ENCODE results near the gene TOR1B. TPM values are rescaled to one million over a fixed set of nuclear protein-coding genes. Genes with fewer than 3 reads are reported as not detected.

The TOR1B gene
- total and polyA plus RNA-seq, 2 donors (not counting 1 experiment from before 2014, with no cell fraction given) = 13.3 to 17.4 TPM

DNA sequence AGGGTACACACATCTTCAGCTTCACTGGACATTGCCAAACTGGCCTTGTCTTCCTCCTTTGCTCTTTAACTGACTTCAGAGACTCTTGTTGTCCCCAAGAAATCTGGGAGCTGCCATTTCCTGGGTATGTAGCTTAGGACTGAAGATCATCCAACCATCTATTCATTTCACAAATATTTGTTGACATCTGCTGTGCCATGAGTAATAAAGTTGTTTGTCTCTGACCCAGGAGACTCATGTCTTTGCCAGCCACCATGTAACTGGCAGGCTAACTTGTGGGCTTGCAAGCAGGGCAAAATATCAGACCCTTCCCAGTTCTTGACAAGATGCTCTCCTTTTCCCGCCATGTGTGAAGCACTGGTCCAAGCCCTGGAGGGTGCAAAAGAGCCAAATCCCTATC lies 17.1 kb upstream of the TOR1B start:
- no CpG with 5 or more reads among the region's 1 CpG for WGBS (ENCODE audit: insufficient coverage)
- ChIA-PET CTCF (interaction anchor here (0.6 to 6.3 kb wide), 7 partner anchors 47 to 900 kb away, joined by 3 to 67 read pairs (median 4); partner anchors contain the start of gene NTMT1), POLR2A (no interaction called here)
- H3K4me3 ChIP-seq (ENCODE audit: control extremely low read depth in 1 of 5, extremely low read depth in 1 of 5, insufficient read depth in 1 of 5, low read depth in 2 of 5, low read length in 4 of 5) = no peak overlapping the region
- H4K20me1 ChIP-seq (ENCODE audit: control insufficient read depth, insufficient read depth, low read length, poor library complexity, severe bottlenecking) = no peaks in the 10 kb centered on the region
- H3K36me3 ChIP-seq (replicated peaks in 1 of 2; ENCODE audit: control extremely low read depth in 1 of 2, control insufficient read depth in 1 of 2, extremely low read depth in 1 of 2, insufficient read depth in 2 of 2, low read length in 1 of 2) = no peaks in the 10 kb centered on the region
- TF ChIP-seq, protein P1, sequence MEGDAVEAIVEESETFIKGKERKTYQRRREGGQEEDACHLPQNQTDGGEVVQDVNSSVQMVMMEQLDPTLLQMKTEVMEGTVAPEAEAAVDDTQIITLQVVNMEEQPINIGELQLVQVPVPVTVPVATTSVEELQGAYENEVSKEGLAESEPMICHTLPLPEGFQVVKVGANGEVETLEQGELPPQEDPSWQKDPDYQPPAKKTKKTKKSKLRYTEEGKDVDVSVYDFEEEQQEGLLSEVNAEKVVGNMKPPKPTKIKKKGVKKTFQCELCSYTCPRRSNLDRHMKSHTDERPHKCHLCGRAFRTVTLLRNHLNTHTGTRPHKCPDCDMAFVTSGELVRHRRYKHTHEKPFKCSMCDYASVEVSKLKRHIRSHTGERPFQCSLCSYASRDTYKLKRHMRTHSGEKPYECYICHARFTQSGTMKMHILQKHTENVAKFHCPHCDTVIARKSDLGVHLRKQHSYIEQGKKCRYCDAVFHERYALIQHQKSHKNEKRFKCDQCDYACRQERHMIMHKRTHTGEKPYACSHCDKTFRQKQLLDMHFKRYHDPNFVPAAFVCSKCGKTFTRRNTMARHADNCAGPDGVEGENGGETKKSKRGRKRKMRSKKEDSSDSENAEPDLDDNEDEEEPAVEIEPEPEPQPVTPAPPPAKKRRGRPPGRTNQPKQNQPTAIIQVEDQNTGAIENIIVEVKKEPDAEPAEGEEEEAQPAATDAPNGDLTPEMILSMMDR (IDR thresholded peaks at IDR 0.05) = no peak
- TF ChIP-seq EZH2 (IDR thresholded peaks at IDR 0.05; ENCODE audit: borderline replicate concordance, insufficient read depth, low read depth, low read length, poor library complexity, severe bottlenecking) = no peak
- no peaks in the 10 kb centered on the region for H3K9me3 Mint-ChIP-seq (ENCODE audit: insufficient read depth)
- no peaks in the 10 kb centered on the region for H3K9me3 ChIP-seq (ENCODE audit: control extremely low read depth in 1 of 3, control insufficient read depth in 2 of 3, insufficient read depth in 1 of 3, low read length in 2 of 3)
- H3K27me3 Mint-ChIP-seq = peaks cover 27% of the 10 kb centered on the region
- no peaks in the 10 kb centered on the region for H3K4me1 Mint-ChIP-seq
- no peak overlapping the region for H3K4me3 Mint-ChIP-seq
- no peak overlapping the region for H2AFZ ChIP-seq (ENCODE audit: insufficient read depth, low read depth, low read length, poor library complexity, severe bottlenecking)
- H3K4me2 ChIP-seq (replicated peaks; ENCODE audit: low read depth, low read length, poor library complexity, severe bottlenecking) = no peak overlapping the region
- peaks cover 0 to 6% of the 10 kb centered on the region in 2 donors for H3K4me1 ChIP-seq (ENCODE audit: control insufficient read depth in 2 of 2, insufficient read depth in 2 of 2, low read length in 2 of 2)
- no peaks in the 10 kb centered on the region for H3K79me2 ChIP-seq (ENCODE audit: control insufficient read depth, insufficient read depth, low read length)
- no peak overlapping the region for H3K27ac Mint-ChIP-seq
- no peak overlapping the region for H3K9ac ChIP-seq (ENCODE audit: low read length)
- intact Hi-C loops (cut with micrococcal nuclease) = no loop called here
- no peak overlapping the region for H3K27ac ChIP-seq (ENCODE audit: low read length in 2 of 2)
- no peak for ATAC-seq (ENCODE audit: low read depth)
- DNase-seq = no peak
- H3K27me3 ChIP-seq (replicated peaks in 1 of 4; ENCODE audit: control extremely low read depth in 1 of 4, control insufficient read depth in 3 of 4, insufficient read depth in 4 of 4, low read length in 3 of 4) = peaks cover 0 to 13% (median 0%) of the 10 kb centered on the region in 4 experiments

DNA sequence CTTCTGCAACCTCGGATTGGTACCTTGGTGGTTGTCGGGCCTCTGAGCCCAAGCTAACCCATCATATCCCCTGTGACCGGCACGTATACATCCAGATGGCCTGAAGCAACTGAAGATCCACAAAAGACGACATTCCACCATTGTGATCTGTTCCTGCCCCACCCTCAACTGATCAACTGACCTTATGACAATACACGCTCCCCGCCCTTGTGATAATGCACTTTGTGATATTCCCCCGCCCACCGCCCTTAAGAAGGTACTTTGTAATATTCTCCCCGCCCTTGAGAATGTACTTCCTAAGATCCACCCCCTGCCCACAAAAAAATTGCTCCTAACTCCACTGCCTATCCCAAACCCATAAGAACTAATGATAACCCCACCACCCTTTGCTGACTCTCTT lies 16.5 kb upstream of the TOR1B start:
- intact Hi-C loops (cut with micrococcal nuclease) = no loop called here
- no peak for ATAC-seq (ENCODE audit: low read depth)
- no peak overlapping the region for H3K4me3 ChIP-seq (ENCODE audit: control extremely low read depth in 1 of 5, extremely low read depth in 1 of 5, insufficient read depth in 1 of 5, low read depth in 2 of 5, low read length in 4 of 5)
- DNase-seq = no peak
- peaks cover 0 to 6% of the 10 kb centered on the region in 2 donors for H3K4me1 ChIP-seq (ENCODE audit: control insufficient read depth in 2 of 2, insufficient read depth in 2 of 2, low read length in 2 of 2)
- Mint-ChIP-seq H3K4me3 (no peak overlapping the region), H3K27me3 (peaks cover 24% of the 10 kb centered on the region), H3K27ac (no peak overlapping the region), H3K4me1 (no peaks in the 10 kb centered on the region), H3K9me3 (ENCODE audit: insufficient read depth) (no peaks in the 10 kb centered on the region)
- TF ChIP-seq EZH2 (IDR thresholded peaks at IDR 0.05; ENCODE audit: borderline replicate concordance, insufficient read depth, low read depth, low read length, poor library complexity, severe bottlenecking) = no peak
- TF ChIP-seq, protein P1 (IDR thresholded peaks at IDR 0.05) = no peak
- H3K27ac ChIP-seq (ENCODE audit: low read length in 2 of 2) = no peak overlapping the region
- H2AFZ ChIP-seq (ENCODE audit: insufficient read depth, low read depth, low read length, poor library complexity, severe bottlenecking) = no peak overlapping the region
- no peaks in the 10 kb centered on the region for H3K79me2 ChIP-seq (ENCODE audit: control insufficient read depth, insufficient read depth, low read length)
- ChIA-PET CTCF (interaction anchor here (0.6 to 6.3 kb wide), 6 partner anchors 48 to 899 kb away, joined by 3 to 67 read pairs (median 4); partner anchors contain the start of gene NTMT1), POLR2A (no interaction called here)
- no peak overlapping the region for H3K4me2 ChIP-seq (replicated peaks; ENCODE audit: low read depth, low read length, poor library complexity, severe bottlenecking)
- no peaks in the 10 kb centered on the region for H3K36me3 ChIP-seq (replicated peaks in 1 of 2; ENCODE audit: control extremely low read depth in 1 of 2, control insufficient read depth in 1 of 2, extremely low read depth in 1 of 2, insufficient read depth in 2 of 2, low read length in 1 of 2)
- no peaks in the 10 kb centered on the region for H4K20me1 ChIP-seq (ENCODE audit: control insufficient read depth, insufficient read depth, low read length, poor library complexity, severe bottlenecking)
- H3K9ac ChIP-seq (ENCODE audit: low read length) = no peak overlapping the region
- no peaks in the 10 kb centered on the region for H3K9me3 ChIP-seq (ENCODE audit: control extremely low read depth in 1 of 3, control insufficient read depth in 2 of 3, insufficient read depth in 1 of 3, low read length in 2 of 3)
- H3K27me3 ChIP-seq (replicated peaks in 1 of 4; ENCODE audit: control extremely low read depth in 1 of 4, control insufficient read depth in 3 of 4, insufficient read depth in 4 of 4, low read length in 3 of 4) = peaks cover 0 to 13% (median 0%) of the 10 kb centered on the region in 4 experiments
- WGBS (ENCODE audit: insufficient coverage) = 92% methylated on average over 10 of the region's 10 CpGs
